T-helper 22 cell (primary cell): ENCODE results near the gene CALD1.

Experiments used
- DNase-seq: peaks from one replicate; pipeline ENCODE4 v3.0.0-alpha.2; 2020; ENCODE audit warnings: low read depth

CALD1 gene

DNA sequence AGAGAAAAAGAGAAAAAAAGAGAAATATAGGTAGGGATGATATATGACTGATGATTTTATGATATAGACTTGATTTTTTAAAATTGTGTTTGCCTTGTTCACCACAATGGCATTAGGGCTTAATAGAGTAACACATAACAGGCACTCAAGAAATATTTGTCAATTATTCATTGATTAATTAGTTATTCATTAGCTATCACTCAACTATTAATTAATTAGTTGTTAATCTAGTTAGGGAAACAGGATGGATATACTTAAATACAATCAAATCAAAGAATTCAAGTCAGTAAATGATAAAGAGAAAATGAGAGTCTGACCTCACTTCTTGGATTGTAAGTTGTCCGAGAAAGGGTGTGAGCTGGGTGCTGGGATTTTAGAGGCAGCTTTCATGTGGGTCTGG is 15.1 kb upstream of the CALD1 start:
- DNase-seq = no peak

DNA sequence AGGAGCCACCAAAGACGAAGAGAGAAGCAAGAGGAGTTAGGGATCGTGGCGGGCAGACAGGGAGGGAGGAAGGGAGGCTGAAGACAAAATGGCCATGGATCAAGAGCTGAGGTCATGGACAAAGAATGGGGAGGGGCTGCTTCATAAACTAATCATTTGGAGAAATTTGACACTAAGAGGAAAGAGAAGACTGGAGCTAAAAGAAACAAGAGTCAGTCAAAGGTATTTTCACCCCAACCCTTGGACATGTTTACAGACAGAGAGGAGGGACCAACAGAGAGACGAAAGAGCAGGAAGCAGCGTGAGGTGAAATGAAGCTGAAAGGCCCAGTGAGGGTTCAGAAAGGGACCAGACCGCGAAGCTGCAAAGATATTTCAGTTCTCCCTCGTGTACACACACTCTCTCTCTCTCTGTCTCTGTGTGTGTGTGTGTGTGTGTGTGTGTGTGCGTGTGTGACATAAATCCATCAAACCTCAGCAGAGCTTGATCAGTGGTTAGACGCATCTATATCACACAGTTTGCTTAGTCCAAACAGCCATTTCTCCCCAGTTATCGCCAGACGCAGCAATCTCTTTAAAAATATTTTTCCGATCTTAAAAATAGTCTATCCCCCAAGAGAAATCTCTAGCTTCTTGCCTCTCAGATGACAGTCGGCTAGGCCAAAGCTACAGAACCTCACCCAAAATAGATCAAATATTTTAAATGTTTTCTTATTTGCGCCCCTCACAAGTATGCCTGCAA is 12.5 kb upstream of the CALD1 start:
- DNase-seq = no peak

DNA sequence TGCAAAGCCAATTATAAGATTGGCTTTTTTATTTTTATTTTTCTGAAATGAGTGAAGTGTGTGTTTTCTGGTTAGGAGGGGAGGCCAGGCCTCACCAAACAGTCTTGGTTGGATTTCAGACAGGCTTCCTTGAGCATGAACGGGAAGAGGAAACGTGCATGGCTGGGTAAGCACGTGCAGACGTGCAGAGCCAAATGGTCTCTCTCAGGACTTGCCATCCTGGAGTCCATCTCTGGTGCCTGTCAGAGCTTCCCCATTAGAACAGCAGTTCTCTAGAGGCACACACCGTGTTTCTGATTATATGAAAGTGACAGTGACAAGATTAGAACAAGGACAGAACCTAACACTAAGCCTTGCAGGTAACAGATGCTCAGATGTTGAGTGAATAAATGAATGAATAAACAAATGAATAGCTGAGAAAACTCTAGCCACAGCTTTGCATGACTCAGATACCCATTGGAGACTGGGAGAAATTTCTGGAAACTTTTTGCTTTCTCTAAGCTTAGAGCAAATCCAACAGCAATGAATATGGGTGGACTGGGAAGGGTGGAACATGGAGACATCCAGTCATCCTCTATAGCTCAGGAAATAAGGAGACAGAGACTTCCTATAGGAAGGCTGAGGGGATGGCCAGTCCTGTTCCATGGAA is 11.8 kb upstream of the CALD1 start:
- no peak for DNase-seq

DNA sequence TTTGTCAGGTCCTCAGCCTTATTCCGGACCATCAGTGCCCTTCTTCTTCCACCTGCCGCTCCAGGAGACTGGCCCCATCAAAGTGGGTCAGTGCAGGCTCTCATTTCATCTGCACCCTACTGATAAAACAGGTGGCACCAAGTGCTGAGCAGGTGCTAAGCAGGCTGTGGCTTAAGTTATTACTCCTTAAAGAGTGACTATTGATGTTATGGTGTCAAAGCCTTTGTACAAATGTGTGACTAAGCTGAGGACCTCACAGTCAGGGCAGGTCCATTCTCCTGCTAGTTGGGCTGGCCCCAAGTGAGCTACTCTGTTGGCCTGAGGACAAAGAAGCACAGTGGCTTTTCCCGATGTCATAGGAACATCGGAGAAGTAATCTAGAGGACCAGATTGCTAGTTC is 11.2 kb upstream of the CALD1 start:
- no peak for DNase-seq

DNA sequence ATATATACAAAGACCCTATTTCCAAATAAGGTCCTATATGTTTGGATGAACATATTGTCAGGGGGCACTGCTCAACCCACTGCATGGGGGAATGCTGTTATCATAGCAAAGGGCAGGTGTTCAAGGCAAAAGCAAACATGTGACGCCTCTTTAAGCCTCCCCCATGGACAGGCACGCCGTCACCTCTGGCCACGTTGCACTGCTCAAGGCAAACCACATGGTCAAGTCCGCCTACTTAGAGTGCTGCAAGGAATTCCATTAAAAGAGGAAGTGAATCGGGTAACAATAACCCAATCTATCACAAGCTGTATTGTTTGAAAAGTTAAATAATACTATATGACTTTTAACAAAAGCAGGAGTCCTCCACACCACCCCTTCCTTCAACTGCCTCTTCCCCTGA is 8.8 kb upstream of the CALD1 start:
- DNase-seq = no peak

DNA sequence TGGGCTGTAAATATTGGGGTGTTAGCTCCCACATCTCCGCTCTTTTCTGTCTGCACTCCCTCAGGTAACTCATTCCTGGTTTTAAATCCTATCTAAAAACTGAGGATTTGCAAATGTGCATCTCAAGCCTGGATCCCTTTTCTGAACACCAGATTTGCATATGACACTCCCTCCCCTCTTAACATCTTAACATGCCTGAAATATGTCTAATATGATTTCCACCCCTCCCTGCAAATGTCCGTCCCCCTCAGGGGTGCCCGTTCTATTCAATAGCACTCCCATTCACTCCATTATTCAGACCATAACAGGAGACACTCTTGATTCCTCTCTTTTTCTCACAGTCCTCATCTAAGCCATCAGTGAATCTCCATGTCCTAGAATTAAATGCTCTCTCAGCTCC is 8.3 kb upstream of the CALD1 start:
- no peak for DNase-seq

DNA sequence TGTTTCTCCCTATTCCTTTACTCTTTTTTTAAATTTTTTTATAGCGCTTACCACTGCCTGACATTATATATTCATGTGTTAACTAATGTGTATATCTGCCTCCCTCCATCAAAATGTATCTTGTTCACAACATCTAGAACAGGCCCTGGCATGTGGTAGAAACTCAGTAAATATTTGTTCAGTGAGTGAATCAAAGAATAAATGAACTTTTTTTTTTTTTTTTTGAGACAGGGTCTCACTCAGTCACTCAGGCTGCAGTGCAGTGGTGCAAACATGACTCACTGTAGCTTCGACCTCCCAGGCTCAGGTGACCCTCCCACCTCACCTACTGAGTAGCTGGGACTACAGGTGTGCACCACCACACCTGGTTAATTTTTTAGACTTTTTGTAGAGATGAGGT is 7.5 kb upstream of the CALD1 start:
- DNase-seq = no peak

DNA sequence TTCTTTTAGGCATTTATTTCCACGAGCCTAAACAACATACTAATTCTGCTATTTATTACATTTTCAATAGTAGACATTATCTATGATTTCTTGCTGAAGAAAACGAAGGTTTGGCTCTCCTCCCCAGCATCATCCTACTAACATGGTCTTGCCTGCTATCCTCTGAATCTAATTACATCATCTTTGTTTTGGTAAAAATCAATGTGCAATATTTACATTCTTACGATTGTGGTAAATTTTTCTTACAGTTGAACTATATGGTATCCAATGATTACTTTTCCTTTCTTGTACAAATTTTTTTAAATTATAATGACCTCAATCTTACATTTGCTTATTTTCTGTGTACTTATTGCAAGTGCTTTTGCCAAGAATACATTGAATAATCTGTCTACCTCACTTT is 7.0 kb upstream of the CALD1 start:
- DNase-seq = no peak

DNA sequence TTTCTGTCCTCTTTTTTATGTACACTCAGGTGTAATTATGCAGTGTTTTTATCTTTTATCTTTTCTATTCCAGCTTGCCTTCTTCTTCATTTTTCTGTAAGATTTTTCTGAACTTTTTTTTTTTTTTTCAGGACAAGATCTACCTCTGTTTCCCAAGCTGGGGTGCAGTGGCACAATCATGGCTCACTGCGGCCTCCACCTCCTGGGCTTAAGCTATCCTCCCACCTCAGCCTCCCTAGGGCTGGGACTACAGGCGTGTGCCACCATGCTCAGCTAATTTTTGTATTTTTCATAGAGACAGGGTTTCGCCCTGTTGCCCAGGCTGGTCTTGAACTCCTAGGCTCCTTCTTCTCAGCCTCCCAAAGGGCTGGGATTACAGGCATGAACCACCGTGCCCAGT is 6.3 kb upstream of the CALD1 start:
- no peak for DNase-seq

DNA sequence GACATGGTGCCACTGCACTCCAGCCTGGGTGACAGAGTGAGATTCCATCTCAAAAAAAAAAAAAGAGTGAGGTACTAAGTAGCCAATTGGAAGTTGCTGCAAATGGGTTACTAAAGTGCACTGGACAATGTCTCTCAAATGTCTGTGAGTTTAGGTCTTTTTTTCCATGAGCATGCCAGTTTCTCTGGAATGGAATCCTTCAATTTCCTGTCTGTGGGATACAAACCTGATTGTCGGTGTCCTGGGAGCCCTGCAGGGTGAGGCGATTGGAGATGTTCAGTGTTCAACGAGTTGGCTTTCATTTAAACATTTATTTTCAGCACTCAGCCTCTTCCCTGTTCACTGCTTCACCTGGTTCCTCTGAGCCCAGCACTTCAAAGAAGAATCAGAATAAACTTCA is 5.3 kb upstream of the CALD1 start:
- DNase-seq = no peak

DNA sequence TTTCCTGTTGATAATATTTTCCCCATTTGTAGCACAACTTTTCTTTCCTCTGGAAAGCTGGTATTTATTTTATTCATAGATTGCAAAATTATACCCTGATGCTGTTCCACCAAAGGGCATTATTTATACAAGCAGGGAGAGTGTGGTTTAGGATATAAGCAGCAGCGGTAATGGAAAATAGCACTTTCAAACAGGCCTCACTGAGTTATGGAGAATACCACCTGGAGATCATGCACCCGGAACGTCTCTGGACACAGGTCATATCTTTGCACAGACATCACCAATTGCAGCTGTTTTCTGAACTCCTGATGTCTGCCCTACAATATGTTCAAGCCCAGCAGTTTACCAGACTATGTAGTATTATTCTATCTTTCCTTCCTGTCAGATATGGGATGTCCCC is 2.0 kb upstream of the CALD1 start:
- DNase-seq = no peak

DNA sequence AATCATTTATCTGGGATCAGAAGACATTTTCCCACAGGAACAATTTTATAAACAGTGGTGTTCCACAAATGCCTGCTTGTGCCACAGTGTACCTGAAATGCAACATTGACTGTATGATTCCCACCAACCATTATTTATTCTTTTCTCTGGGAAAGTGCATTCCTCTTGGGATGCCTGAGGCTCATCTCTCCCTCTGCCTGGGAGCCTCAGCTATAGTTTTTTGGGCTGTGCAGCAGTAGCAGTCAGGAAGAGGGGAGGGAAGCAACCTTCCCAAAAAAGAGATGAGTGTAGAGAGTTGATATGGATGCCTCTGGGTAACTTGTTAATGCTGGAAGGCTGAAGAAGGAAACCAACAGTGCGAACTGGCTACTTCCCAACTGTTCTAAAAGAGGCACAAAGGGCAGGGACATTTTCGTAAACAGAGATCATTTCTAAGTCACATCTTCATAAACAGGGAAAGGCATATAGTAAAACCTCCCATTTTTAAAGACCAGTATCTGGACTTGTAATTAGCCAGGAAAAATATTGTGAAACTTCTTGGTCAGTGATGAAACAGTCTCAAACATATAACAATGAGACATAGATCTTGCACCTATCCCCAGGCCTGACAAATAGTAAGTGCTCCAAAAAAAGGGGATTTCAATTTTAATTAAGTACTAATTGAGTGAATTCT is 1.4 kb upstream of the CALD1 start:
- no peak for DNase-seq

DNA sequence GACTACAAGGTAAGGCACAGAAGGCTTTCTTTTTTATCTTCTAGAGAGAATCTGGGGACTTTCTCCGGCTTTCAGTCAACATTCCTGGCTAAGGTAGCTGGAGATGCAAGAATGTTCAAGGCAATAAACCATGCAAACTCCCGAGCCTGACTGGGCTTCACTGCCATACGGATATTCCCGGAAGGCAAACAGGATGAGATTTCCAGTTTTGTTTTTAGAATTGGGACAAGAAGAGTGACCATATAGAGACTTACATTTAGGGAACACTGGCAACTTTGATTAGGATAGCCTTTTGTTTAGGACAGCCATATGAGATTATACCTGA is 269 bp downstream of the CALD1 start:
- DNase-seq = no peak

DNA sequence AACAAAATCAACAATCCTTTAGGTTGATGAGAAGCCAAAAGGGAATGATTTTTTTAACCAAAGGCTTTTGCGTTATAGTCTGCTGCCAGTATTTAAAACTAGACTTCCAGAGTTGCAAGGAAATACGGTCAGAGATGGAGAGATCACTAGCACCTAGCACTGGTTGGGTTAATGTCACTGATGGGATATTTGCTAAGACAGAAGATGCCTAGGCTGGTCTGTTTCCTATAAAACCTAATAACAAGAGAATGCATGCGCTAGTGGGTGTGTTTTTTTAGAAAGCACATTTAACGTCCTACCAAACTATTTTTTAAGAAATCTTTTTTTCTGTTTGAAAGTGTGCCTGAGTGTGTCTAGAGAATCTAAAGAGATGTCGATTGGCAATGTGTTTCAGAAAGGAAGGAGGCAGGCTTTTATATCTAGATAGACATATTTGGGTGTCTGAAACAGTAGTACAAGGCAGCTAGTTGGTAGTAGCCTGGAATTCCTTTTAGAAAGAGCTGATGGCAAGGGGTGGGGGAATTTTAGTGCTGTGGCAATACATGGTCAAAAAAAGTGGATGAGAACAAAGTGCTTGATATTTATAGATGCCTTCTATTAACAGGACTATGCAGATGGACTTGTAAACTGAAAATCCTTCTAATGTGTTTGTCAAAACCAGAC is 863 bp downstream of the CALD1 start:
- DNase-seq = no peak

DNA sequence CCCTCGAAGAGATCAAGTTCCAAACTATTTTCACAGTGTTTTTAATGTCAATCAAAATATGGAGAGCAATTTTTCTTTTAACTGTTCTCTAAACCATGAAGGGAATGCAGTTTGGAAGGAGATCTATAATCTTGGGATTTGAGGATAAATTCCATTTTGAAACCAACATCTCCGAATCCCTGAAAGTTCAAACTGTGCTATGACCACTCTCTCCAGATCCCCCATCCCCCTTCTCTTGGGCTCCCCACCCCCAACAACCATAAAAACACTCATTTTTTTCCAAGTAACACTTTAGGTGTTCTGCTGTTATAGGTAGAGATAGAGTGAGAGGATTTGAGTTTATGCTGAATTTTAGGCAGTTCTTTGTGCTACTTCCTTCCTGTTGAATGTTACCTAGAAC is 1.7 kb downstream of the CALD1 start:
- no peak for DNase-seq

DNA sequence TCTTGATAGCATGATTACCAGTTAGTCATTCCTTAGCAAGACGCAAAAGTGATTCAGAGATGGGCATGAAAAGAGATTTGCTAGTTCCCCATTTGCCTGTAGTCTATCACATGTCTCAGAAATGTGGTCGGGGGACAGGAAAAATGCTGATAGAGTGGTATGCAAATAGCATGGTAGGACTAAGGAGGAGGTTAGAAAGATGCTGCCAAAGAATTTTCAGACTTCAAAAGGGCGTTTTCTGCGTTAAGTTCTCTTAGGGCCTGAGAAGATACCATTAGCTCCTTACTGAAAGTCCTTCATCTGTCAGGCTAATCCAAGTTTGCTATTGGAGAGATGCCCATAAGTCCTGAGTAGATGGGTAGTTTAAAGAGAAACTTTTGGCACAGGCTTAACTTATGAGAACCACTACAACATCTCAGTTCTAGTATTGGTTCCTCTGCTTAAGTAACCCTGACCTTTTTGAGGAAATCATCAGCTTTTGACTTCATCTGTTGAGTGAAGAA is 2.7 kb downstream of the CALD1 start:
- no peak for DNase-seq

DNA sequence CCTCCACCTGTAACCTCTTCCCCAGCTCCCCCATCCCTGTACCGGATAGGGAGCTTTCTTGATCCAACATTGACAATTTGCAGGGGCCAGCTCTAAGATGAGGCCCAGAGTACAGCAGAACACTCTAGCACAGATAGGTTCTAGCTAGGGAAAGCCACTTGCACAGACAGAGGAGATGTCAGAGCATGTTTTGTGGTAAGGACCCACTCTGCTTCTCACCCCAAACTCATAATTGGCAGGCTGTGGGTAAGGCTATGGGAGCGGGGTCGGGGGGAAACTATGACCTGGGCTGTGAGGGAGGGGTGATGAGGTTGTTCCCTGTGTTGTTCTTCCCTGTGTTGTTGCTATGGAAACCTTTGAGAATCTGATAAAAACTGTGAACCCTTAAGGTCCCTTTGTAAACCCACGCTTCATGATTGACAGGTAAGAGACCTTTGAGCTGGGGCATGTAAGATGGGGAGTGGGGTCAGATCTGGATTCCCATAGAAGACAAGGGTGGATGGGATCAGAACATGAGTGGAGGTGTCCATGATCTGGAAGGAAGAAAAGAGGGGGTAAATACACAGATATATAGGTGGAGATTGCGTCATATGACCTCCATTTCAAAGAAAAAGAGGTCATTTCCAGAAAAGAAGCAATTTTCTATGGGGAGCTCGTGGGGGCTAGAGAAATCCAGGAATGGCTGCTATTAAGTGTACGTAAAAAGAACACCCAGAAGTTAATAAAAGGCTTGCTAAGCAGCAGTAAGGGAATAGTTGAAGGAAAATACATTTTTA is 4.0 kb downstream of the CALD1 start:
- DNase-seq = no peak

DNA sequence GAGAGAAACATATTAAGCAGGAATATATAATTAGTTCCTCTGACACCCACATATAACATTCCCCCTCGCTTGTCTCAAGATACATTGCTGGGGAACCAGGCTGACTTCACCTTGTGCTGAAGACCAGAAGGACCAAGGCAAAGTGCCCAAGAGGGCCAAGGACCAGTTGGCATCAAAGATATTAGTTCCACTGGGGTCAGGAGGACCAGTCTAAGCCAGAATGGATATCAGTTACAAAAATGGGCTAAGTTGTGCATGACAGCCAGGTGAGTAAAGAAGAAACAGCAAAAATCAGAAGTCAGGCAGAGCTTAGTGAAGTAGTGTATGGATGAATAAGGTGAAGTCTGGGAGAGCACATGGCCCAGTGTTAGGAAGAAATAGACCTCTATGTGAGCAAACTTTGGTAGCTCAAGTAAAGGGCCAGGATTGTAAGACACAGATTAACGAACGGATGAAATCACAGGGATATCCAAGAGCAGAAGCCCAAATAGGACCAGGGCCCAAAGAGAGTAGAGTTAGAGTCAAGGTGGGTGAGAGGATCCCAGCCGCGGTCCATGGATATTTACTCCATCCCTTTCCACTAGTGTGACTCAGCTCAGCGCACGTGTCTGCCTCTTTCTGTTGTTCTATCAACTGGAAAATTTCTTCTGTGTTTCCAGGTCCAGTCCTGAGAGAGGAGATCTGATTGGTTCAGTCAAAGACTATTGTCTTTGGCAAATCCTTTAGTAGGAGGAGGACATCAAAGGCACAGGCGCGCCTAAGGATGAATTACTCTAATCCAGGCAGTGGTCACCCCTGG is 5.0 kb downstream of the CALD1 start:
- no peak for DNase-seq

DNA sequence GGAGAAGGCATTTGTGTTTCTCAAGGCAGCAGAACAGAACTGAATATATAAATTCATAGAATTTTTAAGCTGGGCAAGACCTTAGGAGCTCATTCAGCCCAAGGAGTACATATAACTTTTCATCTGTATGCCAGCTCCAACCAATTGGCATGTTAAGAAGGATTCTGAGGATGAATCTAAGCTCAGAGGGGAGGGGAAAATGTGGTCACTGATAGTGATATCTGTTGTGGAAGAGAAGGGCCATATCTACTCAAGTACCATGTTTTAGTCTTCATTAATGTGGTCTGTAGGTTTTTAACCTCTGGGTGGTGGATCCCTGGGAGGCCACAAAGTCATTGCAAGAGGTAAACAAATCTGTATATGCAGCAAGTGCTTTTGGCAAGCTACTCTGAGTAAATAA is 6.4 kb downstream of the CALD1 start:
- no peak for DNase-seq

DNA sequence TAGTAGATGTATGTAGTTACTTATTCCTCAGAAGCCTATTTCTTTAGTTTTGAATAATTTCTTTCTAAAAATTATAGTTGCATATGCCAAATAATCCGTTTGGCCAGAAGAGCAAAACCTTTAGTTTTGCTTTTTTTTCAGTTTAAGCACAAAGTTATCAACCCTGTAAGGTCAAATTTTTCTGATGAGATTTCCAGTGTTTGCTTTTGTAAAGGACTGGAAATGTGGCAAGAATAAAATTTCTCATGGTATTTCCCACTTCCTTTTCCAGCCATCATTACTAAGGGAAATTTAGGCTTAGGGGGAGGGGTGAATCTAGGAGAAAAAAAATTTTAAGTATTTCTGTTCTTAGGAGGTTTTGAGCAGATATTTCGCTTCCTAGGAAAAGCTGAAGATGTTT is 7.6 kb downstream of the CALD1 start:
- DNase-seq = no peak

DNA sequence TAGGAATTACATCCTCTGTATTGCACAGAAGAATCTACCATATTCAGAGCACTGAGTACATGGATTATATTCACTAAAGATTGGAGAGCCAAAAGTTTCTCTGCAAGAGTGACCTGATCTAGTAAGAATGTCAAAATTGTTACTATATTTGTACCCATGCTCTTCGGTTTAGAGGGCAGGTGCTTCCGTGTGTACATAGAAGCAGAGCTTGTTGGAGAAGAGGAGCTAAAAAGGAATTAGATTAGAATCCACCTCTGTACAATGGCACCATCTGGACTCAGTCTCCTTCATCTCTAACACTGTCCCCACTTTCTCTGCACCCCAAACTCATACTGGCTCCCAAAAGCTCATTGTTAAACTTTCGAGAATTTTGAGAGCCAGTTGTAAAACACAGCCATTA is 8.3 kb downstream of the CALD1 start:
- DNase-seq = no peak
